OCI-LY7 (cell line): ENCODE measurements around the gene IDUA.

Source experiments
- CTCF ChIP-seq: fragments of 200-600 bp; sonication (generic); conservative IDR thresholded peaks from 2 replicates; pipeline ENCODE4 v1.5.1; 2014; ENCODE audit warnings: mild to moderate bottlenecking, antibody characterized with exemption, low read length, moderate library complexity, mixed read lengths
- EZH2phosphoT487 ChIP-seq: fragments of 200-600 bp; sonication (generic); IDR thresholded peaks from 2 replicates; pipeline ENCODE4 v1.6.1; 2018; ENCODE audit warnings: low read depth, borderline replicate concordance, mild to moderate bottlenecking, mixed run types, antibody characterized with exemption, low read length, moderate library complexity, mixed read lengths

- TF ChIP-seq CTCF: no peak
- no peak for TF ChIP-seq EZH2phosphoT487
Observed at GRCh38 chr4:1047106-1047975, 60.5 kb downstream of the IDUA start.
